SH-SY5Y (cell line): ENCODE results near the gene KNG1.

Experiments
- GATA2 ChIP-seq: IDR thresholded peaks from 2 replicates; pipeline ENCODE4 v1.6.1; 2011; ENCODE audit warnings: mild to moderate bottlenecking, low read depth, low read length
- GATA3 ChIP-seq: IDR thresholded peaks from 2 replicates; pipeline ENCODE4 v1.6.1; 2011; ENCODE audit warnings: low read depth, mild to moderate bottlenecking, low read length, moderate library complexity

DNA sequence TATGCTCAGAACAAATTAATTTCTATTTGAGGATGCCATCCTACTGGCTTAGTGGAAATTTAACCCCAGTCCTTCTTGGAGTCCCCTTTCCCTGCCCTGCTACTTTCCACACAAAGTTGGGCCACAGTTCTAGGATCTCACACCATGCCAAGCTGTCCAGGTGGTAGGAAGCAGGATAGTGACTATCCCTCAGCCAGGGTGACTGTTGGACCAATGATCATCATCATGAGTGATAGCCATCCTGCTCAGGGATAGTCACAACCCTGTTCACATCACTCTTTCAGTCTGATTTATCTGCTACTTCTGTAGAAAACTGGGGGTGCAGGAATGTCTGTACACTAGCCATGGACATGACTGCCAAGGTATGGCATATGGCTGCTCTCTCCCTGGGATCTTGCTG, 38.6 kb upstream of the KNG1 start:
- TF ChIP-seq GATA2 (no peak), GATA3 (no peak)
